GM20431 (cell line): Measurements from ENCODE around the gene TMEM144.
"Not testable (repeated sequence)": the region's sequence is repeated elsewhere in the genome, so short reads cannot be mapped to it uniquely, and the experiment has no call there.

Experiments used
- in situ Hi-C: fragments of 300-500 bp; cut with MseI, MboI; formaldehyde crosslinking; loops from one replicate; pipeline ENCODE4 v1.15.0; 2020; ENCODE audit warnings: low sequenced_read_pairs; ENCODE audit not compliant: unreplicated experiment

The TMEM144 gene

DNA sequence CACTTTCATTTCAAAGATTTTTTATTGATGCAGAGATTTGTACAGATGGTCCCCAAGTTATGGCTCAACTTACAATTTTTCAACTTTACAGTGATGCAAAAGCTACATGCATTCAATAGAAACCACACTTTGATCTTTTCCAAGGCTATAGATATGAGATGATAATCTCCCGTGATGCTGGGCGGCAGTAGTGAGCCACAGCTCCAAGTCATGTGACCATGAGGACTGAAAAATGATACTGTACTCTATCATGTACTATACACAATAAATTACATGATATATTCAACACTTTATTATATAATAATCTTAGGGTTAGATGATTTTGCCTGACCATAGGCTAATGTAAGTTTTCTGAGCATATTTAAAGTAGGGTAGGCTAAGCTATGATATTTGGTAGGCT, 23.5 kb upstream of the TMEM144 start:
- in situ Hi-C loops, result no loop called here

DNA sequence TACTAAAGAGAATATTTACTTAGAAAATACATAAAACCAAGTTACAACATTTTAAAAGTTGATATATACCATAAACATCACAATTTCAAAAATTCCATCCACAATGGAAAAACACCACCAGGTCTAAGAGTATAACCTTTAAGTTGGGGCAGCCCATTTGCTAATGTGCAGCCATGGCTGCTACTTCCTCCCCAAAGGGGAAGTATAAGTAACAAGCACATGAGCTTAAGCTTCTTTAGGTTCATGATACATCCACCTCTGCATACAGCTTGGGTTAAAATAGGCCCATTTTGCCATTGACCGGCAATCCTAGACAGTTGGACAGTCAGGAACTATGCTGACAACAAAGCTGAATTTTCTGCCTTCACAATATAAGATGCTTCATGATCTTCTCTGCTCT, 20.9 kb upstream of the TMEM144 start:
- in situ Hi-C loops, result no loop called here

DNA sequence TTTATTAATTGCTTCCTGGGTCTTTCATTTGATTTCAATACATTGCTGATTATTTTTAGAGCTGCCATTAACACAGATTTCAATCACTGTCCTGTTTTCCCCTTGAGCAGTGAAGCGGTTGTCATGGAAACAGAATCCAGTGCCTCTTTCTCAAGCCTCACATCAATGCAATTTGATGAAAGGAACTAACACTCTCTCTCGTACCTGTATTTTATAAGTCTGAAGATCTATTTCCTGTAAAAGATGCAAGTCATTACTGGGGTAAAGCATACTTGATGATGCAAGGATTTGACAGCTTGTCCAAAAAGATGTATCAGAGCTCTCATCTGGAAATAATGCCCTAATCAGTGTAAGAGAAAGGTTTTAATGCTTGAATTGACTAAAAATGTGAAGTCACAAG, 19.6 kb upstream of the TMEM144 start:
- in situ Hi-C loops, result no loop called here

DNA sequence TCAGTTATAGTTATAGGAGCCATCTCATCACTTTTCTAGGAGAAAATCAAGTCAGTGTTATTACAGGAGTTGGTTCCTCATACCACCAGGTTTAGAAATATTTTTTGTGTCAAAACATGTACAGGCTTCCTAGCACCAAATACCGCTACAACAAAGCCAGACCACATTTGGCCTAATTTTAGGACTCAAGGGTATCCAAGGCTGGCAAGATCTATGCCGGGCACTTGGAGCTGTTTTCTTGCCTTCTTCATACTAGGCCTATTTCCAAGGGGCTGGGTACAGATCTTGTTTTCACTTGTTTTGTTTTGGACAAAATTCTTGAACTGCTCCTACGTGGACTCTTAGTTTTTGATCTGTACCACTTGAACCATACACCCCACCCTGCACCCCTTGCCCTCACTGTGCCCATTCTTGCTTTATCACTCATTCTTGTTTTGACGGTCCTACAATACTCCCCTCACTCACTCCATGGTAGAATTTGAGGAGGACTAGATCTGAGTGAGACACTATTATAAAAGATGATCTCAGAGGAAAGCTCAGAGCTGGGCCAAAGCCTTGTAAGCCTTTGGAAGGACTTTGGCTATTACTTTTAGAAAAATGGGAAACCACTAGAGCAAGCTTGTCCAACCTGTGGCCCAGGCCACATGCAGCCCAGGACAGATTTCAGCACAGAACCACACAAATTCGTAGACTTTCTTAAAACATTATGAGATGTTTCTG, 17.7 kb upstream of the TMEM144 start:
- in situ Hi-C loops, result no loop called here

DNA sequence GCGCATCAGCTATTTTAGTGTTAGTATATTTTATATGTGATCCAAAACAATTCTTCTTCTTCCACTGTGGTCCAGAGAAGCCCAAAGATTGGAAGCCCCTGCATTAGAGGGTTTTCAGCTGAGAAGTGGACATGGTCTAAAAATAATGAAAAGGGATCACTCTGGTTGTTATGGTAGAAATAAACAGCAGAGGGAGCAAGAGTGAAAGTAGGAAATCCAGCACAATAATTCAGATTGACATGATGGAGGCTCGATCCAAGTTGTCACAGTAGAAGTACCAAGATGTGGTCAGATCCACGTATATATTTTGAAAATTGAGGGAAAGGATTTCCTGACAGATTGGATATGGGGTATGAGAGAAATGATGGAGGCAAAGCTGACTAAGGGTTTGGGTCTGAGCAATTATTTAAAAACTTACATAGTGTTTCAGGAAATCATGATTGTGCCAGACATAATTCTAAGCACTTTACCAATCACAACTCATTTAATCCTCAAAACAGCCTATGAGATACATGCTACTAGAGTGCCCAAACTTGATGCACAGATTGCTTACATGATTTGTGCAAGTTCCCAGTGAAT, 17.0 kb upstream of the TMEM144 start:
- in situ Hi-C loops, result no loop called here

DNA sequence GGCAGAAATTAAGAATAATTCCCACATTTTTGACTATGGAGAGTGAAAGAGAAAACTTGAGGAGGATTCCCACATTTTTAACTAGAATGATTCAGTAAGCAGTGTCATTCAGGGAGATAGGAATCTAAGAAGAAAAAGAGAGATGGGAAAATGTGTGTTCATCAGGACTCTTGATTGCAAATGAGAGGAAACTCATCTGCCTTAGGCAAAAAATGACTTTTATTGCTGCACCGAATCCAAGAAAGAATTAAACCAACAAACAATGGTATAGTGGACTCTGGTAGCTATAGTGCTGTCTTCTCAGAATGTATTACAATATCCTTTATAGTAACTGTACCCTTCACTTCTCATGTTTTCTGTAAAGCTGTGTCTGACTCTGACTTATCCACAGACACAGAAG, 15.0 kb upstream of the TMEM144 start:
- in situ Hi-C loops, result no loop called here

DNA sequence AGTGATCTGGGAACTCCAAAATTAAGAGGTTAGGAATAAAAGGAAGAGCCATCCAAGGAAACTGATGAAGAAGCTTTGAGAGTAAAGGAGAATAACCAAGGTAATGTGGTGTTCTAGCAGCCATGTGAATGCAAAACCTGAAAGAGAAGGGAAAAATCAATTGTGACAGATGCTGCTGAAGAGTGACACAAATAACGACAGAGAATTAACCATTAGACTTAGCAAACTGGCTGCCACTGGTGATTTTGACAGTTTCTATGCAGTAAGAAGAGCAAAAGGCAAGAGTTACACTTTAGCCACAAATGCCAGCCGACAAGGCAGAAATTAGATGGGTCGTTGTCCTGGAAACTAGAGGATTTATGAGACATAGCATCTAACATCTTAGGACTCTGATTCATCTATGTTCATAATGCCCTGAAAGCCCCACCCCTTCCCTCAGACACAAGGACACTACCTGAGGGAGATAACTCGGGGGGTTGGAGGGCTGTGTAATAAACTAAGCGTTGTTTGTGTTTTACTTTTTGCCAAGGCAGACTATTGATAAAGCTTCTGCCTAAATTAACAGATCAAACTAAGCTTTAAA, 13.0 kb upstream of the TMEM144 start:
- in situ Hi-C loops, result no loop called here

DNA sequence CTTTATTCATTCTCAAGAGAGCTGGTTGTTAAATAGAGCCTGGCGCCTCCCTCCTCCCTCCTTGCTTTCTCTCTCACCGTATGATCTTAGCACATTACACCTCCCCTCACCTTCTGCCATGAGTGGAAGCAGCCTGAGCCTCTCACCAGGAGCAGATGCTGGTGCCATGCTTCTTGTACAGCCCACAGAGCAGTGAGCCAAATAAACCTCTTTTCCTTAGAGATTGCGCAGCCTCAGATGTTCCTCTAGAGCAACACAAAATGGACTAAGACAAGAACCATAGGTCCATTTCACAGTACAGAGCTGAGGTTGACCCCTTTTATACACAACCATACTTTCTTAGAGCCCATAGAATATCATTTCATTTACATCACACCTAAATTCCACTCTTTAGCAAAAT, 10.1 kb upstream of the TMEM144 start:
- in situ Hi-C loops, result no loop called here

DNA sequence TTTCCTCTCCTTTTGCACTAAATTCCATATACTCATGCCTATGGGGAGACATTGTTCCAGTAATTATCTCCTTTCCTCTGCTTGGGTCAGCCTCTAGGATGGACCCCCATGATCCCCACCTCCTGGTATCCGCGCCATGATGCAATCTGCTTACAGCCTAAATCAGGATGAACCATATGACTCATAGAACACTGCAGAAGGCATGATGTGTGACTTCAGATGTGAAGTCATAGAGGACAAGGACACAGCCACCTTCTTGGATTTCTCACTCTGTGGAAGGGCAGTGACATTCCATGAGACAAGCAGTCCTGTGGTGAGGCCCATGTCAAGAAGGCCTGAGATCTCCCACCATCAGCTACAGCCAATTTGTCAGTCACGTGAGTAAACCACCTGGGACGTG, 9.0 kb upstream of the TMEM144 start:
- in situ Hi-C loops, result no loop called here

DNA sequence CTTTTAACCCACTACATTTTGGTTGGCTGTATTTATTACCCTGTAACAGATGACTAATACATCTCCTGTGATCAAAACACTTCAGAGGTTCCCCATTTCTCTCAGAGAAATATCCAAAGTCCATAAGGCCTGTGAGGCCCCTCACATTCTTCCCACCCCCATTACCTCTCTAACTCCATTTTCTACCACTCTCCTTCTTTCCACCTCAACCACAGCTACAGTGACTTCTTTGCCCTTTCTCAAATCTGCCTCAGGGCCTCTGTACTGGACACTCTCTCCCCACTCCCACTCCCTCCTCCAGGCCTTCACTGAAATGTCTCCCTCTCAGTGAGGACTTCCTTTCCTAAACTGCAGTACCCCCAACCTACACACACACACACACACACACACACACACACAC, 8.4 kb upstream of the TMEM144 start:
- in situ Hi-C loops, result no loop called here

DNA sequence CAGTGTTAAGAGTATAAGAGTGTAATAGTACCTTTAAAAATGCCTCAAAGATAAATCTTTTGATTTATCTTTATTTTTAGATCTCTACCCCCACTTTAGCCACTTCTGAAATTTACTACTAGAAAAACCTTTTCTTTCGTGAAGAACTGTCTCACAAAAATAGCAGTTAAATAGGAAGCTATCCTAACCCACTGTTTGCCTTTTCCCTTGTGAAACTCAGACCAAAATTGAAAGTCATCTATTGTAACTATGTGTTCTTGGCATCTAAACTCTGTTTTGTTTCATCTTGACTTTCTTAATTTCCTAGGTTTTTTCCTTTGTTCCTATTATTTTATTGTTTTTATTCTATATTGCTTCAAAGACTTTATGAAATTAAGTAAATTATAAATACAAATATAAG, 7.8 kb upstream of the TMEM144 start:
- in situ Hi-C loops, result no loop called here

DNA sequence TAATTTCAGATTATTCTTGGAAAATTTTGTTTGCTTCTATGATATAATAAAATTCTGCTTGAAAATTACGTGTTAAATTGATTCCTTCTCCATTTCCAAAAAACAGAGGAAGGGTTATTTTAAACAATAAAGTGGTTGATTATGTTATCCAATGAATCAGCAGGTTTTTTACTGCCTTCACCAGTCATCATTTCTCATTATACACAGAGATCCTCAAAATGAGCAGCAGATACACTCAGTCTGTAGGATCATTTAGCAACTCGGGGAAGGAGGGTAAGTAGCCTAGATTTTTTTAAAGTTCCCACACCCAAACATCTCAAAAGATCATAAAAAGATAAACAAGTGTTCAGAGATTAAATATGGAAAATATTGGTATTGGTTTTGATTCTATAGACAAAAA, 6.8 kb upstream of the TMEM144 start:
- in situ Hi-C loops, result no loop called here

DNA sequence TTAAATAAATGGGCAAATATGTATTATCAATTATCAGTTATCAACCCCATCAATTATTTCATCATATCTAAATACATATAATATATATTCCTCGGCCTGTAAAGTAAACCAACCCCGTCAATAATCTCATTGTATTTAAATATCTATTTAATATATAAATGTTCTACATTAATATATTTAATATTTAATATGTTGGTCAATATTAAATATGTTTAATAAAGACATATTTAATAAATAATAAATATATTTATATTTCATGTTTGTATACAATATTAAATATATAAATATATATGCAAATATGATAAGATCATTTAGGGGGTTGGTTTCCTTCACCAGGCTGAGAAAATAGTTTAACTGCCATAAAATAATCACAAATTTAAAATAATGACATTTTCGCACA, 6.4 kb upstream of the TMEM144 start:
- in situ Hi-C loops, result no loop called here

DNA sequence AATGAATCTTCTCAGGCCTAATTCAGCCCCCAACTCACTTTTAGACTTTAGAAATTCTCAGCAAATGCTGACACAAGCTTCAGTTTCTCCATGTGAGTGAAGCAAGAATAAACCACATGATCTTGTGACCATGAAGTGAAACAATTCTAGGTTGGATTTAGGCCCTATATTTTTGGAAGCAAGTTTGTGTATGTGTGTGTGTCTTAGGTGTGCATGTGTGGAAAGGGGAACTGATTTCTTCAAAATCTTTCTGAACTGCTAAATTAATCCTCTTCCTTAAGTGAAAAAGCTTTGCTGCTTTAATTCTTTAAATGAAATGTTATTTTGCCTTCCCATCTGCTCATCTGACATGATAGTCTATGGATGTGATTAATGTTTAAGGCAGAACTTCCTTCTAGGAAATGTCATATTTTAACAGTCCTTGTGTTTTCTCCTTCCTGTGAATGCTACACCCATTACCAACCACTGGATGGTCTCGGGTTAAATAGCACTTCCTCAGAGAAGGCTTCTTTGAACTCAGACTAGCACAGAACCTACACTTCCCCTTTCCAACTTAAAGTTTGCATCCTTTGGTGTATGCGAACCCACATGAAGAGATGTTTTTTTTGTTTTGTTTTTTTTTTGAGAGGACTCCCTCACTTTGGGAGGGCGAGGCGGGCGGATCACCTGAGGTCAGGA, 1.2 kb upstream of the TMEM144 start:
- in situ Hi-C loops, result no loop called here

DNA sequence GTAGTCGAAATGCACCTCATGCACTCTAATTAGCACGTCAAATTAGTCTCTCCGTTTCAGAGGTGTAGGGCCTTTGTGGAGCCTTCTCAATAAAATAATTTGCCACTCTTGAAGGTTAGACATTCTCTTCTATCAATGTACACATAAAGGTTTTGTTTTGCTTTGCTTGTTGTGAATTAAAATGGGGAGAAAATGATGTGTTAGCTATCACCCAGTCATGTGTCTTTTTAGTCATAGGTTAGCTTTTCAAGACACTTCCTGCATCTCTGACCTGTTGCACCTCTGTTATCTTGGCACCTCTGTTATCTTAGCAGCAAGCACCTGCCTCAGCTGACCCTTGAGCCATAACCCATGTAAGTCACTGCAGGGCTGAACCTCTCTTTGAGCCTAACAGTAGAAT, 936 bp downstream of the TMEM144 start:
- in situ Hi-C loops, result no loop called here

DNA sequence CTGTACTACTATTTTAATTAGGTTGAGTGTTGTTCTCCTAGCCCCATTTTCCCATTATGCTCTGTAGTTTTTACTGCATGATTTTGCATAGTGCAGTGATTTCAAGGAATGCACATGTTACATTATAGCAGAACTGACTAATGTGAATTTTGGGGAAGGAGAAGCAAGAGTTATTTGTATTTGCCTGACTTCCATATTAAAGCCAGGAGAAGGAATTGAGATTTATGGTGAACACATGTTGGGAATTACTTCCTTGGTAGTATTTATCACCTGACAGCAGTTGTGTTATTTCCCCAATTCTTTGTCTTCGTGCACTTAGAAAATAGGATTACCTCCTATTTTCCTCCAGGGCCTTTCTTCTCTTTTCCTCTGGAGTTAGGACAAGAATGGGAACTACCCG, 3.2 kb downstream of the TMEM144 start:
- in situ Hi-C loops, result no loop called here

DNA sequence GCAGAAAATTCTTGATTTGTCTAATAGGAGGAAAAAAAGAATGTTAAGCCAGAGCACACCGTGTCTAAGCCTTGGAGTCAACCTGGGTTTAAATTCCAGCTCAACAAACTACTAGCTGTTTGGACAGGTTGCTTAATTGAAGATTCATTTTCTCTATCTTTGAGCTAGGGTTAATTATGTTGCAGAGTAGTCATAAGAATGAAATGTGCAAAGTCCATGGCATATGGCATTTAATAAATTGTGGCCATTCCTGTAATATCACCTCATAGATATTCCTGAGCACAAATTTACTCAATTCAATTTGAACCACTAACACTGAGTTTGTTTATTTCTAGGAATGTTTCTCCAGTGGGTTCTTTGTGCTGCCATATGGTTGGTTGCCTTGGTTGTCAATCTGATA, 4.6 kb downstream of the TMEM144 start:
- in situ Hi-C loops, result no loop called here

DNA sequence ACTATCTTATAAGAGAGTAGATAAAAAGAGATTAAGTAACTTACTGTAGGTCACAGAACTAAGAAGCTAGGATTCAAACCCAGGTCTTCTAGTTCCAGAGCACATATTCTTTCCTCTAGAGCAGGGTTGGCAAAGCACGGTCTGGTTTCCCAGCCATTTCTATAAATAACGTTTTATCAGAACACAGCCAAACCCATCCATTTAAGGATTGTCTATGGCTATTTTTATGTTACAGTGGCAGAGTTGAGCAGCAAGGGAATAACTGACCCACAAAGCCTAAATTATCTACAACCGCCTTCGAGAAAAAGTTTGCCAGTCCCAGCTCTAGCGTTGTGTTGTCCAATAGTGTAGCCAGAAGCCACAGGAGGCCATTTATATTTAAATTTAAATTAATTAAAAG, 7.5 kb downstream of the TMEM144 start:
- in situ Hi-C loops, result no loop called here

DNA sequence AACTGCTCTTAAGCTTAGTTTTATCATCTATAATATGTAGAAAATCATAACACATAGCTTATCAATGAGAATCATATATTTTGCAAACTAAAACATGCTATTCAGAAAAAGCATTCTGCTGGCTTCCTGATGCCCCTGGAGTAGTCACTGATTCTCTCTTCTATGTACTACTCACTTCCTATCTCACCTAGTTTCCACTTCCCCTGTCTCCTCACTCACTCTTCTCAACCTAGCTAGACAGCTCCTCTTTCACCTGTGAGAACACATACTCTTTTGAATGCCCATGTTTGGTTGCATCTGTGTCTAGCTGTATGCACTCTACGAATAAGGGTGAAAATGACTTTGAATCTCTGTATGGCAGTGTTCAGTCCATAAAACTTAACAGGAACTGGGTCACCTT, 9.3 kb downstream of the TMEM144 start:
- in situ Hi-C loops, result no loop called here

DNA sequence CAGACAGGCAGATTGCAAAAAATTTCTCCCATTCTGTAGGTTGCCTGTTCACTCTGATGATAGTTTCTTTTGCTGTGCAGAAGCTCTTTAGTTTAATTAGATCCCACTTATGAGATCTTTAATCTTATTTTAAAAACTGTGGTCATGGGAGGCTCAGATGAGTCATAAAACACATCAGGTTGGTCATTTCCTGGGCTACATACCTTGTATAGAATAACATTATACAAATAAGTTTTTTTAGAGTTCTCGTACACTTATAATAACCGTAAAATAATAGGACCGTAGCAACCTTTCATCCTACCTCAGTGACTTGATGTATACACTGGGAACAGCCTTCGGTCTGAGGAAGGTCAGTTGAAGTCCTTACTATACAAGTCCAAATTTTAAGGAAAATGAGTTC, 14.0 kb downstream of the TMEM144 start:
- in situ Hi-C loops, result not testable (repeated sequence)

DNA sequence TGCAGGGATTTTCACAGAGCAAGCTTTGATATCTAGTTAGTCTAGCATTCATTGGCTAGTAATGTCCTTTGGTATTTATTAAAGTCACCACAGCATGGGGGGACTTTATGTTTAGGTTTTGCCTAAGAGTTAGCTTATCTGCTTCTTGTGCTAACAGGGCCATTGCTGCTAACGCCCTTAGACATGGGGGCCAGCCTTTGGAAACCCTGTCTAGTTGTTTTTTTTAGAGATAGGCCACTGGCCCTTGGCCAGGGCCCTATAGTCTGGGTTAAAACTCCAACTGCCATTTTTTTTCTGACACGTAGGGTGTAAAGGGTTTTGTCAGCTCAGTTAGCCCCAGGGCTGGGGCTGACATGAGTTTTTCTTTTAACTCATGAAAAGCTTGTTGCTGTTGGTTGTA, 14.7 kb downstream of the TMEM144 start:
- in situ Hi-C loops, result not testable (repeated sequence)
